SK-N-SH treated with all-trans-retinoic acid at 6 μM for 48 hours (cell line): ENCODE data around the gene SIDT1.

Experiments
- ARNTL ChIP-seq: fragments of 450-650 bp; formaldehyde crosslinking; IDR thresholded peaks from 2 replicates; pipeline ENCODE4 v1.5.0; 2020; ENCODE audit warnings: low read depth, mild to moderate bottlenecking, moderate library complexity, borderline replicate concordance
- BACH2 ChIP-seq: fragments of 250-450 bp; sonication (Bioruptor Pico); IDR thresholded peaks from 2 replicates; pipeline ENCODE4 v1.9.0; 2021; ENCODE audit warnings: mild to moderate bottlenecking, borderline replicate concordance
- GLIS3 ChIP-seq: fragments of 250-450 bp; sonication (Bioruptor Pico); IDR thresholded peaks from 2 replicates; pipeline ENCODE4 v1.5.0; 2020; ENCODE audit warnings: mild to moderate bottlenecking, moderate library complexity
- ISL1 ChIP-seq: fragments of 250-450 bp; sonication (Bioruptor Pico); IDR thresholded peaks from 2 replicates; pipeline ENCODE4 v2.1.2; 2022; ENCODE audit warnings: mild to moderate bottlenecking, moderate library complexity
- OSR1 ChIP-seq: fragments of 250-450 bp; sonication (Bioruptor Pico); IDR thresholded peaks from 2 replicates; pipeline ENCODE4 v1.8.0; 2022; ENCODE audit warnings: moderate library complexity, mild to moderate bottlenecking, inconsistent platforms
- RARB ChIP-seq: fragments of 250-450 bp; sonication (Bioruptor Pico); IDR thresholded peaks from 2 replicates; pipeline ENCODE4 v1.8.0; 2021; ENCODE audit warnings: mild to moderate bottlenecking, moderate library complexity
- SNAI2 ChIP-seq: fragments of 250-450 bp; sonication (Bioruptor Pico); IDR thresholded peaks from 2 replicates; pipeline ENCODE4 v1.5.0; 2020; ENCODE audit warnings: mild to moderate bottlenecking, moderate library complexity
- TCF4 ChIP-seq: fragments of 250-450 bp; sonication (Bioruptor Pico); IDR thresholded peaks from 2 replicates; pipeline ENCODE4 v1.8.0; 2021; ENCODE audit warnings: mild to moderate bottlenecking, moderate library complexity, borderline replicate concordance
- TOX ChIP-seq: fragments of 250-450 bp; sonication (Bioruptor Pico); IDR thresholded peaks from 2 replicates; pipeline ENCODE4 v1.8.0; 2021; ENCODE audit warnings: mild to moderate bottlenecking, moderate library complexity, borderline replicate concordance
- ZFP30 ChIP-seq: fragments of 450-650 bp; formaldehyde crosslinking; IDR thresholded peaks from 2 replicates; pipeline ENCODE4 v1.5.0; 2022; ENCODE audit warnings: mild to moderate bottlenecking, moderate library complexity
- TF ChIP-seq, protein P1 (sequence below): fragments of 250-450 bp; sonication (Bioruptor Pico); IDR thresholded peaks from 2 replicates; pipeline ENCODE4 v1.8.0; 2020; ENCODE audit warnings: mild to moderate bottlenecking, moderate library complexity, borderline replicate concordance
- TF ChIP-seq, protein P2 (sequence below): fragments of 250-450 bp; sonication (Bioruptor Pico); IDR thresholded peaks from 2 replicates; pipeline ENCODE4 v1.5.1; 2021; ENCODE audit warnings: mild to moderate bottlenecking, moderate library complexity

DNA sequence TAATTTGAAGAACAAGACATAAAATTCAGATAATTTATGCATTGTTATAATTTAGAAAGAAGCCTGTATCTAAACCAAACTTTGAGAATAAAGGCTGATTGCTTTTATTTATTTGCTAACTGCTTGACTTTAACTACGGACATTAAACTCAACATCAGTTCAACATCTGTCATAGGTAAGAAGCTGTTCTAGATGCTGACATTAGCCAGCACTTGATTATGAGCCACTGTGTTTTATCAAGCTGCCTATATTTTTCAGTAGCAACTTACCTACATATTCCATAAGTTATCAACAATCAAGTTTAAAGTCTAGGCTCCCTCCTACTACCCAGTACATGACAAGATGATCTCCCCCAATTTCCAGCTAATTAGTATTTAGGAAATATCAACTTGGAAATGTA, 122.0 kb downstream of the SIDT1 start:
- TF ChIP-seq ARNTL (CRISPR knock-in tag) (no peak), SNAI2 (CRISPR knock-in tag) (no peak), RARB (CRISPR knock-in tag) (no peak), TOX (CRISPR knock-in tag) (no peak), ZFP30 (CRISPR knock-in tag) (no peak), BACH2 (CRISPR knock-in tag) (no peak), GLIS3 (CRISPR knock-in tag) (no peak), ISL1 (CRISPR knock-in tag) (no peak), TCF4 (CRISPR knock-in tag) (no peak), OSR1 (no peak)
- TF ChIP-seq, protein P1, sequence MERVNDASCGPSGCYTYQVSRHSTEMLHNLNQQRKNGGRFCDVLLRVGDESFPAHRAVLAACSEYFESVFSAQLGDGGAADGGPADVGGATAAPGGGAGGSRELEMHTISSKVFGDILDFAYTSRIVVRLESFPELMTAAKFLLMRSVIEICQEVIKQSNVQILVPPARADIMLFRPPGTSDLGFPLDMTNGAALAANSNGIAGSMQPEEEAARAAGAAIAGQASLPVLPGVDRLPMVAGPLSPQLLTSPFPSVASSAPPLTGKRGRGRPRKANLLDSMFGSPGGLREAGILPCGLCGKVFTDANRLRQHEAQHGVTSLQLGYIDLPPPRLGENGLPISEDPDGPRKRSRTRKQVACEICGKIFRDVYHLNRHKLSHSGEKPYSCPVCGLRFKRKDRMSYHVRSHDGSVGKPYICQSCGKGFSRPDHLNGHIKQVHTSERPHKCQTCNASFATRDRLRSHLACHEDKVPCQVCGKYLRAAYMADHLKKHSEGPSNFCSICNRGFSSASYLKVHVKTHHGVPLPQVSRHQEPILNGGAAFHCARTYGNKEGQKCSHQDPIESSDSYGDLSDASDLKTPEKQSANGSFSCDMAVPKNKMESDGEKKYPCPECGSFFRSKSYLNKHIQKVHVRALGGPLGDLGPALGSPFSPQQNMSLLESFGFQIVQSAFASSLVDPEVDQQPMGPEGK (CRISPR knock-in tag): no peak
- TF ChIP-seq, protein P2, sequence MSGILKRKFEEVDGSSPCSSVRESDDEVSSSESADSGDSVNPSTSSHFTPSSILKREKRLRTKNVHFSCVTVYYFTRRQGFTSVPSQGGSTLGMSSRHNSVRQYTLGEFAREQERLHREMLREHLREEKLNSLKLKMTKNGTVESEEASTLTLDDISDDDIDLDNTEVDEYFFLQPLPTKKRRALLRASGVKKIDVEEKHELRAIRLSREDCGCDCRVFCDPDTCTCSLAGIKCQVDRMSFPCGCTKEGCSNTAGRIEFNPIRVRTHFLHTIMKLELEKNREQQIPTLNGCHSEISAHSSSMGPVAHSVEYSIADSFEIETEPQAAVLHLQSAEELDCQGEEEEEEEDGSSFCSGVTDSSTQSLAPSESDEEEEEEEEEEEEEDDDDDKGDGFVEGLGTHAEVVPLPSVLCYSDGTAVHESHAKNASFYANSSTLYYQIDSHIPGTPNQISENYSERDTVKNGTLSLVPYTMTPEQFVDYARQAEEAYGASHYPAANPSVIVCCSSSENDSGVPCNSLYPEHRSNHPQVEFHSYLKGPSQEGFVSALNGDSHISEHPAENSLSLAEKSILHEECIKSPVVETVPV (CRISPR knock-in tag): no peak
